GM18526 (cell line): ENCODE results near the gene SH3D19.

Experiments
- POLR2A ChIP-seq: IDR thresholded peaks from 3 replicates; pipeline ENCODE4 v1.6.1; 2011; ENCODE audit not compliant: insufficient read length; ENCODE audit errors: extremely low read depth

SH3D19 gene, protein sequence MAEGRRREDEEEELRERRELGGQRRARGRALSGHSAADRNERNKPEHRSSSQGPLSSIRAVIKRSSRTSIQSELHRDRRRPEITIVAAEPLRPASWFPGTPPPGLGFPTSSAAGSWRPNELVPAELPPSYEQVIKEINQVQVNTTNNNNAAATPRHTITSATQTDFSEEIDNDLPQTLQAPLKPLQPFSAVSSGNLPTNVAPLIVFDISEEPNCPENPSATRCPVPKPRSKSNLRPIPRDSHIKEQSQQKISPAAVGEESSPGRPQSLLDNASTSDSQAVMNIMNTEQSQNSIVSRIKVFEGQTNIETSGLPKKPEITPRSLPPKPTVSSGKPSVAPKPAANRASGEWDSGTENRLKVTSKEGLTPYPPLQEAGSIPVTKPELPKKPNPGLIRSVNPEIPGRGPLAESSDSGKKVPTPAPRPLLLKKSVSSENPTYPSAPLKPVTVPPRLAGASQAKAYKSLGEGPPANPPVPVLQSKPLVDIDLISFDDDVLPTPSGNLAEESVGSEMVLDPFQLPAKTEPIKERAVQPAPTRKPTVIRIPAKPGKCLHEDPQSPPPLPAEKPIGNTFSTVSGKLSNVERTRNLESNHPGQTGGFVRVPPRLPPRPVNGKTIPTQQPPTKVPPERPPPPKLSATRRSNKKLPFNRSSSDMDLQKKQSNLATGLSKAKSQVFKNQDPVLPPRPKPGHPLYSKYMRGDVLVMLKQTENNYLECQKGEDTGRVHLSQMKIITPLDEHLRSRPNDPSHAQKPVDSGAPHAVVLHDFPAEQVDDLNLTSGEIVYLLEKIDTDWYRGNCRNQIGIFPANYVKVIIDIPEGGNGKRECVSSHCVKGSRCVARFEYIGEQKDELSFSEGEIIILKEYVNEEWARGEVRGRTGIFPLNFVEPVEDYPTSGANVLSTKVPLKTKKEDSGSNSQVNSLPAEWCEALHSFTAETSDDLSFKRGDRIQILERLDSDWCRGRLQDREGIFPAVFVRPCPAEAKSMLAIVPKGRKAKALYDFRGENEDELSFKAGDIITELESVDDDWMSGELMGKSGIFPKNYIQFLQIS

DNA sequence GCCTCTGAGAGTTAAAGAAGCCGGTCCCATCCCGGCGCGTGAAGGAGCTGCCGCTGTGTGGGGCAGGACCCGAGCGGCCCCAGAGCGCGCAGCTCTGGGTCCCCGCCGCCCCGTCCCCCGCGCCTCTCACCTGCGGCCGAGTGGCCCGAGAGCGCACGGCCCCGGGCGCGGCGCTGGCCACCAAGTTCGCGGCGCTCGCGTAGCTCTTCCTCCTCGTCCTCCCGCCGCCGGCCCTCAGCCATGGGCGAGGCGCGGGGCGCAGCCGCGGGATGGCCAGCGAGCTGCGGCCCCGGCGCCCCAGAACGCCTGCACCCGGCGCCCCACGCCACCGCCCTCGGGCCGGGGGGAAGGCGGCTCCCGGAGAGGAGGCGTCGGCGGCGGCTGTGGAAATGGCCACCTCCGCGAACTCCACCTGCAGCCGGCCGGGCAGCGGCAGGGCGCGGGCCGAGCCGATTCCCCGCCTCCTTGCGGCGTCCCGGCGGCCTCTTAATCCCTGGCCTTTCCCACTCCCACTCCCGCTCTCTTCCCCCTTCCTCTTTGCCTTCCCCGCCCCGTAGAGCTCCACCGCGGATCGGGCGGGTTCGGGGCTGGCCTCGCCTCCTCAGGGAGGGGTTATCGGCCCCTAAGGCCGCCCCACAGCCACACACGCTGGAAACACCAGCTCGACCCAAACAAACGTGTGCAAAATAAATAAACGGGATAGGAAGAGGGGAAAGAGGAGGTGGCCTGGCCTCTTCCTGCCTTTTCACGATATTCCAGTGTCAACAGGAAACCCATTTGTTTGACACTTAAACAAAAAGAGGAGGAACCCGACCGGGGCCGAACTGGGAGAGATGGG, at the start of gene SH3D19:
TSS of gene SH3D19 (minus strand) at position 495 of the 838 bp plus-strand sequence. CDS start at position 242, 253 bp downstream.
- no peak for TF ChIP-seq POLR2A

DNA sequence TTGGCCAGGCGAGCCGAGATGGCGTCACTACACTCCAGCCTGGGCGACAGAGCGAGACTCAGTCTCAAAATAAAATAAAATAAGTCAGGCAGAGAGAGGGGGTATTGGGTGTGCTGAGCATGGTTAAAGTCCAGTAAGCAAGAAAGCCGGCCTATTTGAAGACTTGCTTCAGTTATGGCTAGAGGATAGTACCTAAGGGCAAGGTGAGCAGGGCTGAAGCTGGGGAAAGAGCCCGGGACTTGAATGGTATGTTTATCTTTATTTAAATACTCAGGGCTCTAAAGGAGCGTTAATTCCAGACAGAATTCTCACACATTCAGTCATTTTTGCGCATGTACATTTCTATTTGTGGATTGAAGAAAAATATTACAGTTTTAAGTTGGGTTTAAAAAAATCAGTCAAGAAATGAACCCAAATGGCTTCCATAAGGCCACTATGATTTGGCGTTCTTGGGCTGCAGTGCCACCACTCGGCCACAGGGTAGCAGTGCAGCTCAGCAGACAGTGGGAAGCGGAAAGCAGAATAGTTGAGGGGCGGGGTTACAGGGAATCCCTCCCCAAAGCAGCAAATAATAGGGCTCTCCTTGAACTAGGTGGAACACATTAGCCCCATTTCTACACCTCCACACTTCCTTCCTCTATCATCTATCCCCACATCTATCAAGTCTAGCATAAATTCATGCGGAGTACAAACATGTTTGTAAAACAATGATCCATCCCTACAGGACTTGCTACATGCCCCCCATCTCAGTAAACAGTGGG, 37.2 kb upstream of the SH3D19 start:
- no peak for TF ChIP-seq POLR2A

DNA sequence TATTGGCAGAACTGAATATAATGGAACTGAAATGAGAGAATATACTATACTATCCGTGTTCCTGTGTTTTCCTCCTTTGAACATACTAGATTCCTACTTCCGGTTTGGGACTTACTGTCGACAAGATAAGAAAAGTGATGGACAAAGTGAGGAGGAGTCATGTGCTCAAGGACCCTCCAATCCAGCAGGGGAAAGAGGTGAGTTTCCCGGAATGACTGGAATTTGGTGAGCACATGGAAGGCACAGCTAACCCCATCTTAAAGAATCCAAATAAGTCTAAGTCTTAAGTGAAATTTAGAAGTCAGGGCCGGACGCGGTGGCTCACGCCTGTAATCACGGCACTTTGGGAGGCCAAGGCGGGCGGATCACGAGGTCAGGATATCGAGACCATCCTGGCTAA, 36.6 kb upstream of the SH3D19 start:
- TF ChIP-seq POLR2A = no peak

DNA sequence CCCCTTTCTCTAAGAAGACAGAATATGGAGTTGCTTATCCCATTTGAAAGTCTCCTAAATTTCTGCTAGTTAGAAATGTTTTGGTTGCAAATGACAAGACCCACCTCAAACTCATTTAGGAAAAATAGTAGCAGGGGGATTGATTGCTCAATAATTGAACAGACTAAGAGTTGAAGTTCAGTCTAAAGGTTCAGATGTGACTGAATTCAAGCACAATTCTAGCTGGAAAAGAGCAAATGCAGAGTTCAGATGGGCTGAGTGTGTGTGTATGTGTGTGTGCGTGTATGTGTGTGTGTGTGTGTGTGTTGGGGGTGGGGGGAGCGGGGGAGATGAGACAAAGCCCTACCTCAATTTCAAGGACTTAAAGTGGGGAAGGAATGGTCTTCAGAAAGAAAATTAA, 35.7 kb upstream of the SH3D19 start:
- no peak for TF ChIP-seq POLR2A

DNA sequence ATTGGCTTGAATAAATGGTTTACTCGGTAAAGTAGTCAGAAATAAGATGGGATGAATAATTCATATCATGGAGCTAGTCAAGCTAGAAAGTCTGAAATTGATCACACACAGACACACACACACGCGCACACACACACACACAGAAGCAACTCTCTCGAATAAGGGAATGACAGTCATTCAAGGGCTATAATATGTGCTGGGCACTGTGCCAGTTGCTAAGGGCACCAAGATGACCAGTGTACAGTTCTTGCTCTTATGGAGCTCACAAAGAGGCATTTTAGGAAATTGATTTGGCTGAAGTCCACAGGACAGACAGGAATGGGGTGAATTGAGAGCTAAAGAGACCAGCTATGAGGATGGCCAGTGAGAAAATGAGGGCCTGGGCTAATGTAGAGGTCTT, 34.2 kb upstream of the SH3D19 start:
- TF ChIP-seq POLR2A = no peak

DNA sequence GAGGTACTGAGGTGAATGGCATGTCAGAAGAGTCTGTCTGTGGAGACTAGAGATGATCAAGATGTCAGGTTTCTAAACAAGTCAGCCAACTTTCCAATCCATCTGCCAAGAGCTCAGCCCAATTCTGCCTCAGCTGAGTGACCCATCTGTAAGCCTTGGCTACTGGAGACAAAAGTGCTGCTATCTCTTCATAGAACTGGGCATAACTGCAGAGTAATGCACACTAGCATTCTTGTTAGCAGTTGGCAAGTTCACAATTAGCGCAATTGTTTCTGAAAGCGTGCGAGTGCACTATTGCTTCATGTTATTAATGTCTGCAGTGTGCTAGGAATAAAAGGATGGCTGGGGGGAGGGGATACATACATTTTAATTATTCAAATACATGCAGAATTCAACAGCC, 32.9 kb upstream of the SH3D19 start:
- TF ChIP-seq POLR2A = no peak

DNA sequence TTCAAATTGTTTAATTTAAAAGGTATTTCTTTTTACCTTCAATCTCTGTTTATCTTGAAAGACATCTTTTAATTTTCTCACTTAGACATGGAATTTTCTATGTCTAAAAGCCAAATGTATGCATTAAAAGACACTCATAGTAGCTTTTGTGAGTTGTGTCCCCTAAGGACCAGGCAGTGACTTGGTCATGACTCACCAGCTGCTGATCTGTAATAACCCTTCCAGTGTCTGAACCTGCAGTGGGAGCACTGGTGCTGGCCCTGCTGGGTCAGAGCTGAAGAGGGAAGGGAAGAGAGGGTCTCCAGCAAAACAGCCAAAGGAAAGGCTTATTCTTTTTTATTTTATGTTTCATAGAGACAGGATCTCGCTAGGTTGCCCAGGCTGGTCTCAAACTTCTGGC, 31.1 kb upstream of the SH3D19 start:
- TF ChIP-seq POLR2A = no peak

DNA sequence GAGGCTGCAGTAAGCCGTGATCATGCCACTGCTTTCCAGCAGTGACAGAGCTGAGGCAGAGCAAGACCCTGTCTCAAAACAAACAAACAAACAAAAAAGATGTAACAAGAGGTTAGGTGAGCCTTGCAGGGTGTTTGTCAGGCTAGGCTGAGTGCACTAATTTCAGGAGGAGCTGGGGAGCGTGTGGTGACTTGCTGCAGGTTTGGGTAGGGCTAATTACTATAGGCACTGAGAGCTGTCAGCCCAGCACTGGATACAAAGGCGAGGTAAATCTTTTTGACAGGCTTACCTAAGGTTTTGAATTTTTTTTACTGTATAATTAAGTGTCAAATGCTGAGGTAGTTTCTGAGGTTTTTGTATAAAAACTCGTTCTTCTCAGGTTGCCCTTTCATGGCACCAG, 29.8 kb upstream of the SH3D19 start:
- TF ChIP-seq POLR2A = no peak

DNA sequence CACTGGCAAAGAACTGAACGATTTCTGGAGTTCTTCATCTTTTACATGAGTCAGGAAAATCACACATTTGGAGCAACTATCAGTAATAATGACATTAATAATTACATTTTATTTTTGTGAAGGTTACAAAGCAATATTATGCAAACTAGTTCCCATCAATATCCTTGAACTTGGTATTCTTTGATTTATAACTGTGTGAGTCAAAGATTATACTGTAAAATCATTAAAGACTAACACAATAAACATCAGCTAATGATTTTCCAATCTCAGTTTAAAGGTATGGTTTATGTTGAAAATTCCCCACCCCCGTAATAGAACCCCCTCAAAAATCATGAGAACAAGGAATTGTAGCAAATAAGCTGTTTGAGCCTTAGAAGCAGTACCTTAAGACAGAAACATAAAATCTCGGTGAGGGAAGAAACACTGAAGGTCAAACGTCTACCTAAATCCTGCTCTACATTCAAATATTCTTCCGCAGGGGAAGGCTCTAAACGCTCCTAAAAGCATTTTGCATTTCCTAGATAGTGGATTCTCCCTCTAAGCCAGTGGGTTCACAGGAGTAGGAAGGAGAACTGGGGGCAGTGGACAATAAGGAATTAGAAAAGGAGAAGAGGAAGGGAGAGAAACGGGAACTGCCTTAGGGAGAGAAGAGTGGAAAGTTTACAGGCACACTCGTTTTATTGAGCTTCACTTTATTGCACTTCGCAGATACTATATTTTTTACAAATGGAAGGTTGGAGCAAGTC, 22.3 kb upstream of the SH3D19 start:
- no peak for TF ChIP-seq POLR2A

DNA sequence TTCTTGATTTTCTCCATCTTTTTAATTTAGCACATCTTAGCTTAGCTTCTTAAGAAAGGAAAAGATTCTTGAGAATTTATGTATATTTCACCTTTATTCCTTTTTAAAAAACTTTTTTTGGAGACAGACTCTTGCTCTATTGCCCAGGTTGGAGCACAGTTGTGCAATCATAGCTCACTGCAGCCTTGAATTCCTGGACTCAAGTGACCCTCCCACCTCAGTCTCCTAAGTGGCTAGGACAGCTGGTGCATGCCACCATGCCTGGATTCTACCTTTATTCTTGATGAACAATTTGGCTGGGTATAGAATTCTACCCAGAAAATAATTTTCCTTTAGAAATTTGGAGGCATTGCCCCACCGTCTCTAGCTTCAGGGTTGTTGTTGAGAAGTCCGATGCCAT, 19.5 kb upstream of the SH3D19 start:
- no peak for TF ChIP-seq POLR2A

DNA sequence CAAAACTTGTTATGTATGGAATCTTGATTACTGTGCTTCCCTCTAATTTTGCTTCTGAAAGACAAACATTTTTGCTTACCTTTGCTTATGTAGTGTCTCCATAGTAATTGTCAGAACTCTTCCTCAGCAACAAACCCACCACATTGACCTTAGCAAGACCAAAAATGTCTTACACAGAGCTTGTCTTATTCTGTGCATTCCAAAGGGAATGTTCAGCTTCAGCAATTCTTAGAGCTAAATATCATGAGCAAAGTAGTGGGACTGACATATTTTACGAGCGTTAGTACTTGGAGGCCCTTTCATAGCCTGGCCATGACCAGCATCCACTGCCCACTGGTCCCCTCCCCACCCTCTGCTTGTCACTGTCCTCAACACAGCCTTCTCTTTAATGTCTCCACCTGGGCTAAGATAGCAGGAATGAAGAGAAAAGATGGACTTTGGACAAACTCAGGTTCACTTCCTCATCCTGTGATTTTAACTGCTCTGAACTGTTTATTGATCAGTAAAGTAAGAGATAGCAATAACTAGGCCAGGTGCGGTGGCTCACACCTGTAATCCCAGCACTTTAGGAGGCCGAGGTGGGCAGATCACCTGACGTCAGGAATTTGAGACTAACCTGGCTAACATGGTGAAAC, 15.5 kb upstream of the SH3D19 start:
- TF ChIP-seq POLR2A = no peak

DNA sequence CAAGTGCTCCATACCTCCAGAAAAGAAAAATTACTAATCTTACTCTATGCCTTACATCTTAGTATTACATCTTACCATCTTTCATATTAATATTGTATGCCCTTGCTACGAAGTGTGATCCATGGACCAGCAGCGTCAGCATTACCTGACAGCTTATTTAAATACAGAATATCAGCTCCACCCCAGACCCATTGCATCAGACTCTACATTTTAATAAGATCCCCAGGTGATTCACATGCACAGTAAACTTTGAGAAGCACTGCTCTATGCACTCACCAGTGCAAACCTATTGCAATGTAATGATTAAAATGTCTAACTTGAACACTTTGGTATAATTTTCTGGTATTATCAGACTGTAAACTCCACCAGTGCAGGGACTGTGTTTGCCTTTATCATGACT, 14.1 kb upstream of the SH3D19 start:
- TF ChIP-seq POLR2A = no peak
